K562 (cell line): Measurements from ENCODE around the gene AFDN. TPM values are rescaled to one million over a fixed set of nuclear protein-coding genes. Genes with fewer than 3 reads are reported as not detected.
A peak's percentile ranks its signal among the peaks of the same experiment; 100 is the strongest.

Experiments
- ARNT ChIP-seq, 2 experiments: fragments of 450-650 bp; IDR thresholded peaks; 2 replicates each; pipeline ENCODE4 v1.6.1; 2016; ENCODE audit warnings: mild to moderate bottlenecking in 1 of 2
- CREM ChIP-seq: IDR thresholded peaks from 2 replicates; pipeline ENCODE4 v1.6.1; 2014; ENCODE audit warnings: antibody characterized with exemption, low read depth
- GTF2E2 ChIP-seq: fragments of 200-800 bp; sonication (Bioruptor generic); IDR thresholded peaks from 2 replicates; pipeline ENCODE4 v1.6.1; 2016; ENCODE audit warnings: missing genetic modification characterization, missing compliant biosample characterization
- TAF1 ChIP-seq: IDR thresholded peaks from 2 replicates; pipeline ENCODE4 v1.6.1; 2011; ENCODE audit warnings: mild to moderate bottlenecking, low read length, moderate library complexity; ENCODE audit not compliant: insufficient read depth, control insufficient read depth, severe bottlenecking; ENCODE audit errors: extremely low read depth
- TBL1XR1 ChIP-seq, 2 experiments: IDR thresholded peaks; 2 replicates each; pipeline ENCODE4 v1.6.1; 2012; ENCODE audit warnings: improper control_type of control experiment in 2 of 2, low read length in 2 of 2, mild to moderate bottlenecking in 1 of 2
- polyA plus RNA-seq, 8 experiments: library from polyadenylated mRNA; depleted of rRNA in 4 of 8; stranded (reverse) in 5 of 8; unstranded in 3 of 8; fragments of >200 nt; fragmentation: Nextera tagmentation in 2 of 8; fragmentation: Illumina TruSeq in 1 of 8; extraction: Ambion mirVana in 2 of 8; extraction: Trizol in 1 of 8; gene quantifications; 2 replicates each; pipeline versions ENCODE4 v1.2.1 to v1.2.3, GENCODE V29; 2011 to 2014; ENCODE audit warnings: inconsistent platforms in 1 of 8, missing spikeins in 1 of 8
- total RNA-seq, 7 experiments: library from RNA; depleted of rRNA in 6 of 7; stranded (reverse); fragments of >200 nt in 6 of 7; fragmentation: Illumina TruSeq in 2 of 7; extraction: Trizol in 2 of 7; gene quantifications; 2 replicates each; pipeline versions ENCODE4 v1.2.1 to v1.2.3, GENCODE V29; 2011 to 2021; ENCODE audit warnings: low replicate concordance in 1 of 7
- TF ChIP-seq, protein P1 (sequence below): fragments of 450-650 bp; IDR thresholded peaks from 2 replicates; pipeline ENCODE4 v1.6.1; 2018; ENCODE audit not compliant: partially characterized antibody
- TF ChIP-seq, protein P2 (sequence below): fragments of 250-450 bp; sonication (Bioruptor Pico); IDR thresholded peaks from 2 replicates; pipeline ENCODE4 v1.5.0; 2021; ENCODE audit warnings: mild to moderate bottlenecking, moderate library complexity
- TF ChIP-seq, protein P3 (sequence below): fragments of 250-450 bp; sonication (Bioruptor Pico); IDR thresholded peaks from 2 replicates; pipeline ENCODE4 v1.8.0; 2021; ENCODE audit warnings: moderate library complexity, mild to moderate bottlenecking, inconsistent platforms
- TF ChIP-seq, protein P4 (sequence below): fragments of 250-450 bp; sonication (Bioruptor Pico); IDR thresholded peaks from 2 replicates; pipeline ENCODE4 v1.9.0; 2021; ENCODE audit warnings: mild to moderate bottlenecking
- TF ChIP-seq, protein P5 (sequence below): fragments of 250-450 bp; sonication (Bioruptor Pico); IDR thresholded peaks from 2 replicates; pipeline ENCODE4 v1.4.0; 2020
- TF ChIP-seq, protein P6 (sequence below), 2 experiments: fragments of 450-650 bp; IDR thresholded peaks; 2 replicates each; pipeline ENCODE4 v1.6.1; 2018; ENCODE audit warnings: mild to moderate bottlenecking in 2 of 2, low read depth in 1 of 2; ENCODE audit not compliant: partially characterized antibody in 2 of 2

Gene AFDN
- total and polyA plus RNA-seq, 9 of the 15 experiments (the other 6 are each of a cell fraction or from before 2014, with no cell fraction given) = 7.2 to 129 (median 105) TPM

DNA sequence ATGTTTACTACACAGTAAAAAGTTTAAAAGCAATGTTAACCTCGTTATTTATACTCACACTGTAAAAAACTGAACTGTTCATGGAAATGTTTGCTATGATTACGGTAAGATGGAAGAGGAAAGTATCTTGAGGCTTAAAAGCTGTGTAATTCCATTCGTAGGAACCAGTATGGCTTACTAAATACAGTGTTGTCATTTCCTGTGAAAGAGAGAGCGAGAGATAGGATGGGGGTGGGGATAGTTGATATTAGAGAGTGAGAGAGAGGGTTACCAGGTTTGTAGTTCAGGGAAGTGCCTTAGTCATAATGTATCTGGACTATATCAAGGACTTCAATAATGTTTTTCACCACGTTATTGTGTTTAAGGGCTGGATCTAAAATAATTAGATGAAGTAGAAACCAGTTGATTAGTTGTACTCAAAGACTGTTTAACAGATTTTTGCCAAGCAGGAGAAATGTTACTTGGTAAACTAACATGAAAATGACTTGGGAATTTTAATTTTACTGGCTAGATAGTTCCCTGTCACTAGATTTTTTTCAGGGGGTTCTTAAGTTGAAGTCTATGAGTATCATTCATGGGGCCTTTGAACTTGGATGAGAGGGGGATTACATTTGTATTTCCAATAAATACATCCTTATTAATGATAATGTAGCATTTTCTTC, 30.4 kb downstream of the AFDN start (continued):
- TF ChIP-seq, protein P1, sequence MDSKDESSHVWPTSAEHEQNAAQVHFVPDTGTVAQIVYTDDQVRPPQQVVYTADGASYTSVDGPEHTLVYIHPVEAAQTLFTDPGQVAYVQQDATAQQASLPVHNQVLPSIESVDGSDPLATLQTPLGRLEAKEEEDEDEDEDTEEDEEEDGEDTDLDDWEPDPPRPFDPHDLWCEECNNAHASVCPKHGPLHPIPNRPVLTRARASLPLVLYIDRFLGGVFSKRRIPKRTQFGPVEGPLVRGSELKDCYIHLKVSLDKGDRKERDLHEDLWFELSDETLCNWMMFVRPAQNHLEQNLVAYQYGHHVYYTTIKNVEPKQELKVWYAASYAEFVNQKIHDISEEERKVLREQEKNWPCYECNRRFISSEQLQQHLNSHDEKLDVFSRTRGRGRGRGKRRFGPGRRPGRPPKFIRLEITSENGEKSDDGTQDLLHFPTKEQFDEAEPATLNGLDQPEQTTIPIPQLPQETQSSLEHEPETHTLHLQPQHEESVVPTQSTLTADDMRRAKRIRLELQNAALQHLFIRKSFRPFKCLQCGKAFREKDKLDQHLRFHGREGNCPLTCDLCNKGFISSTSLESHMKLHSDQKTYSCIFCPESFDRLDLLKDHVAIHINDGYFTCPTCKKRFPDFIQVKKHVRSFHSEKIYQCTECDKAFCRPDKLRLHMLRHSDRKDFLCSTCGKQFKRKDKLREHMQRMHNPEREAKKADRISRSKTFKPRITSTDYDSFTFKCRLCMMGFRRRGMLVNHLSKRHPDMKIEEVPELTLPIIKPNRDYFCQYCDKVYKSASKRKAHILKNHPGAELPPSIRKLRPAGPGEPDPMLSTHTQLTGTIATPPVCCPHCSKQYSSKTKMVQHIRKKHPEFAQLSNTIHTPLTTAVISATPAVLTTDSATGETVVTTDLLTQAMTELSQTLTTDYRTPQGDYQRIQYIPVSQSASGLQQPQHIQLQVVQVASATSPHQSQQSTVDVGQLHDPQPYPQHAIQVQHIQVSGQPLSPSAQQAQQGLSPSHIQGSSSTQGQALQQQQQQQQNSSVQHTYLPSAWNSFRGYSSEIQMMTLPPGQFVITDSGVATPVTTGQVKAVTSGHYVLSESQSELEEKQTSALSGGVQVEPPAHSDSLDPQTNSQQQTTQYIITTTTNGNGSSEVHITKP = peak; percentile 33
- TF ChIP-seq, protein P2, sequence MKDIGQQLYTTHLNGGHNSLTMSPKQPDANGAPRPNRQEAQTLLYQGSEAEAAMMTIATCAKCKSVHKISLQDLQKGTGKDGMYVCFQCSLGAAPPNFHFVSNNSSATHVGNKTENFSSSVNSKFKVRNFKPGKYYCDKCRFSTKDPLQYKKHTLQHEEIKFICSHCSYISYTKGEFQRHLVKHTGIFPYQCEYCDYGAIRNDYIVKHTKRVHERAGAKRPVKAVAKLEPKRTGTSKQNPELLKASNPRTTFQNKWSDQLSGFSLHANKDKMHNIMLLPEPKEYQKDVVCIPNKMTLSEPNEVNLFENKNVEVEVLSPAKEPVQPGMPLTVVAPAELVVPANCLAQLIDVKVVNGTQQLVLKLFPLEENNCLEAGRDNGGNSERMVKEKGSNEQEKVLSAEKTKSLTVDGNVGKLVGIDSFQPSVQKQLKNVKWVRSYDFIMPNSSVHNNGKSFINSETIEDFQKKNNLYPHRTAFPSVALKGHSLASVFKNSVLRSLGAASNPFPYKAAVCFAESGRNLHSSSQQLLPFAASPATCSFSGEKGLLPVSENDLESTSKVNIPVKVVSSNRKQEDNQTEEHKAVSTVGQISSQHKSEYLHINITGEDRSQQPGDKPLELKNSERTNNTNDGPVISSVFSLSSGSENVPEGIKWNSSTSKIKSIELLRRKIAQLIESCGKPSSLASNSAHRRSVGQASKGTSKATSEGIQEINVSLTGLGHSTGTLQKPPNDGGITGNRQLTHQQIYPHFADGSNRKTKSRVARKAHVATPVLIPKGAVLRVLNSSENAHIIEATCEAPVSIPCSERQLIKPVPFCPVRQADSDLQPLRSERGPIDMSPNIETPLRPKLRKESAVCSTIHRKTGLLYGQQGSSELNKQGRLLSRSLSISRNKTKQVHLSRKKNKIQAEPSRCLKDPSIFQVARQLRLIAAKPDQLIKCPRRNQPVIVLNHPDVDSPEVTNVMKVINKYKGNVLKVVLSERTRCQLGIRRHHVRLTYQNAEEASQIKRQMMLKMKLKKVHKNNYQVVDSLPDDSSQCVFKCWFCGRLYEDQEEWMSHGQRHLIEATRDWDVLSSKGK = no peak
- TF ChIP-seq, protein P3, sequence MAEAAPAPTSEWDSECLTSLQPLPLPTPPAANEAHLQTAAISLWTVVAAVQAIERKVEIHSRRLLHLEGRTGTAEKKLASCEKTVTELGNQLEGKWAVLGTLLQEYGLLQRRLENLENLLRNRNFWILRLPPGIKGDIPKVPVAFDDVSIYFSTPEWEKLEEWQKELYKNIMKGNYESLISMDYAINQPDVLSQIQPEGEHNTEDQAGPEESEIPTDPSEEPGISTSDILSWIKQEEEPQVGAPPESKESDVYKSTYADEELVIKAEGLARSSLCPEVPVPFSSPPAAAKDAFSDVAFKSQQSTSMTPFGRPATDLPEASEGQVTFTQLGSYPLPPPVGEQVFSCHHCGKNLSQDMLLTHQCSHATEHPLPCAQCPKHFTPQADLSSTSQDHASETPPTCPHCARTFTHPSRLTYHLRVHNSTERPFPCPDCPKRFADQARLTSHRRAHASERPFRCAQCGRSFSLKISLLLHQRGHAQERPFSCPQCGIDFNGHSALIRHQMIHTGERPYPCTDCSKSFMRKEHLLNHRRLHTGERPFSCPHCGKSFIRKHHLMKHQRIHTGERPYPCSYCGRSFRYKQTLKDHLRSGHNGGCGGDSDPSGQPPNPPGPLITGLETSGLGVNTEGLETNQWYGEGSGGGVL (CRISPR knock-in tag) = no peak
- TF ChIP-seq TBL1XR1 (IDR thresholded peaks at IDR 0.05; ENCODE audit: low read length in 2 of 2) = peak in 1 of 2 experiments; percentile 70; a peak in 1 of 4 replicates
- TF ChIP-seq, protein P4, sequence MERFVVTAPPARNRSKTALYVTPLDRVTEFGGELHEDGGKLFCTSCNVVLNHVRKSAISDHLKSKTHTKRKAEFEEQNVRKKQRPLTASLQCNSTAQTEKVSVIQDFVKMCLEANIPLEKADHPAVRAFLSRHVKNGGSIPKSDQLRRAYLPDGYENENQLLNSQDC (CRISPR knock-in tag) = no peak
- peak; percentile 88 for TF ChIP-seq CREM
- TF ChIP-seq, protein P5, sequence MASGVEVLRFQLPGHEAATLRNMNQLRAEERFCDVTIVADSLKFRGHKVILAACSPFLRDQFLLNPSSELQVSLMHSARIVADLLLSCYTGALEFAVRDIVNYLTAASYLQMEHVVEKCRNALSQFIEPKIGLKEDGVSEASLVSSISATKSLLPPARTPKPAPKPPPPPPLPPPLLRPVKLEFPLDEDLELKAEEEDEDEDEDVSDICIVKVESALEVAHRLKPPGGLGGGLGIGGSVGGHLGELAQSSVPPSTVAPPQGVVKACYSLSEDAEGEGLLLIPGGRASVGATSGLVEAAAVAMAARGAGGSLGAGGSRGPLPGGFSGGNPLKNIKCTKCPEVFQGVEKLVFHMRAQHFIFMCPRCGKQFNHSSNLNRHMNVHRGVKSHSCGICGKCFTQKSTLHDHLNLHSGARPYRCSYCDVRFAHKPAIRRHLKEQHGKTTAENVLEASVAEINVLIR = peak; percentile 21; the same call in 1 of the 2 replicates
- TF ChIP-seq TAF1 = peak; percentile 60
- TF ChIP-seq, protein P6, sequence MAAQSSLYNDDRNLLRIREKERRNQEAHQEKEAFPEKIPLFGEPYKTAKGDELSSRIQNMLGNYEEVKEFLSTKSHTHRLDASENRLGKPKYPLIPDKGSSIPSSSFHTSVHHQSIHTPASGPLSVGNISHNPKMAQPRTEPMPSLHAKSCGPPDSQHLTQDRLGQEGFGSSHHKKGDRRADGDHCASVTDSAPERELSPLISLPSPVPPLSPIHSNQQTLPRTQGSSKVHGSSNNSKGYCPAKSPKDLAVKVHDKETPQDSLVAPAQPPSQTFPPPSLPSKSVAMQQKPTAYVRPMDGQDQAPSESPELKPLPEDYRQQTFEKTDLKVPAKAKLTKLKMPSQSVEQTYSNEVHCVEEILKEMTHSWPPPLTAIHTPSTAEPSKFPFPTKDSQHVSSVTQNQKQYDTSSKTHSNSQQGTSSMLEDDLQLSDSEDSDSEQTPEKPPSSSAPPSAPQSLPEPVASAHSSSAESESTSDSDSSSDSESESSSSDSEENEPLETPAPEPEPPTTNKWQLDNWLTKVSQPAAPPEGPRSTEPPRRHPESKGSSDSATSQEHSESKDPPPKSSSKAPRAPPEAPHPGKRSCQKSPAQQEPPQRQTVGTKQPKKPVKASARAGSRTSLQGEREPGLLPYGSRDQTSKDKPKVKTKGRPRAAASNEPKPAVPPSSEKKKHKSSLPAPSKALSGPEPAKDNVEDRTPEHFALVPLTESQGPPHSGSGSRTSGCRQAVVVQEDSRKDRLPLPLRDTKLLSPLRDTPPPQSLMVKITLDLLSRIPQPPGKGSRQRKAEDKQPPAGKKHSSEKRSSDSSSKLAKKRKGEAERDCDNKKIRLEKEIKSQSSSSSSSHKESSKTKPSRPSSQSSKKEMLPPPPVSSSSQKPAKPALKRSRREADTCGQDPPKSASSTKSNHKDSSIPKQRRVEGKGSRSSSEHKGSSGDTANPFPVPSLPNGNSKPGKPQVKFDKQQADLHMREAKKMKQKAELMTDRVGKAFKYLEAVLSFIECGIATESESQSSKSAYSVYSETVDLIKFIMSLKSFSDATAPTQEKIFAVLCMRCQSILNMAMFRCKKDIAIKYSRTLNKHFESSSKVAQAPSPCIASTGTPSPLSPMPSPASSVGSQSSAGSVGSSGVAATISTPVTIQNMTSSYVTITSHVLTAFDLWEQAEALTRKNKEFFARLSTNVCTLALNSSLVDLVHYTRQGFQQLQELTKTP (IDR thresholded peaks at IDR 0.05; ENCODE audit: low read depth in 1 of 2, partially characterized antibody in 2 of 2) = peak; percentile 66 to 70
- TF ChIP-seq GTF2E2 (tag) = no peak
- peak; percentile 52 to 87; a peak in 3 of 4 replicates for TF ChIP-seq ARNT (IDR thresholded peaks at IDR 0.05)
